ENCODE results near the gene AGBL3.

DNA sequence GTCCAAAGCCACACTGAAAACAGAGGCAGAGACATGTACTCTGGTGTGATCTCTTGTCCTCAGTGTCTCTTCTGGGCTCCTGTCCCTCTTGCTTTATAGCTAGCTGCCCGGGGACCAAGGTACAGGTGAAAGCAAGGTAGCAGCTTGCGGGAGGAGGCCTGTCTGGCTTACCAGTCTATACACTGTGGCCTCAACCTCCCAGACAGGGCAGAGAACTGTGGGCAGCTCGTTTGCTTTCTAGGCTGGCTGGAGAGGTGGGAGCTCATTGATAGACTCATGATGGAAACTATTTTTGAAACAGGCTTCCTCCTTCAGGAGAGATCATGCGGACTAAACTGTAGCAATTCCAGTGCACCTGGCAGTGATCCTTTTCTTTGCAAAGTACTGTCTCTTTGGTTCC, 179.6 kb downstream of the AGBL3 start:
- no peak for TF ChIP-seq CTCF (IDR thresholded peaks at IDR 0.05)
- TF ChIP-seq ZNF396 (CRISPR knock-in tag; IDR thresholded peaks at IDR 0.05; ENCODE audit: borderline replicate concordance): no peak
- no peak for TF ChIP-seq ZNF121 (CRISPR knock-in tag; IDR thresholded peaks at IDR 0.05)
- no peak for TF ChIP-seq SP1 (CRISPR knock-in tag; conservative IDR thresholded peaks at IDR 0.05)
- no peak for TF ChIP-seq TEAD4 (CRISPR knock-in tag; IDR thresholded peaks at IDR 0.05)
- TF ChIP-seq ZNF671 (CRISPR knock-in tag; IDR thresholded peaks at IDR 0.05): no peak
- TF ChIP-seq, protein P1, sequence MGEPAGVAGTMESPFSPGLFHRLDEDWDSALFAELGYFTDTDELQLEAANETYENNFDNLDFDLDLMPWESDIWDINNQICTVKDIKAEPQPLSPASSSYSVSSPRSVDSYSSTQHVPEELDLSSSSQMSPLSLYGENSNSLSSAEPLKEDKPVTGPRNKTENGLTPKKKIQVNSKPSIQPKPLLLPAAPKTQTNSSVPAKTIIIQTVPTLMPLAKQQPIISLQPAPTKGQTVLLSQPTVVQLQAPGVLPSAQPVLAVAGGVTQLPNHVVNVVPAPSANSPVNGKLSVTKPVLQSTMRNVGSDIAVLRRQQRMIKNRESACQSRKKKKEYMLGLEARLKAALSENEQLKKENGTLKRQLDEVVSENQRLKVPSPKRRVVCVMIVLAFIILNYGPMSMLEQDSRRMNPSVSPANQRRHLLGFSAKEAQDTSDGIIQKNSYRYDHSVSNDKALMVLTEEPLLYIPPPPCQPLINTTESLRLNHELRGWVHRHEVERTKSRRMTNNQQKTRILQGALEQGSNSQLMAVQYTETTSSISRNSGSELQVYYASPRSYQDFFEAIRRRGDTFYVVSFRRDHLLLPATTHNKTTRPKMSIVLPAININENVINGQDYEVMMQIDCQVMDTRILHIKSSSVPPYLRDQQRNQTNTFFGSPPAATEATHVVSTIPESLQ (CRISPR knock-in tag; IDR thresholded peaks at IDR 0.05): no peak
- TF ChIP-seq ZSCAN18 (CRISPR knock-in tag; IDR thresholded peaks at IDR 0.05): no peak
- TF ChIP-seq, protein P2, sequence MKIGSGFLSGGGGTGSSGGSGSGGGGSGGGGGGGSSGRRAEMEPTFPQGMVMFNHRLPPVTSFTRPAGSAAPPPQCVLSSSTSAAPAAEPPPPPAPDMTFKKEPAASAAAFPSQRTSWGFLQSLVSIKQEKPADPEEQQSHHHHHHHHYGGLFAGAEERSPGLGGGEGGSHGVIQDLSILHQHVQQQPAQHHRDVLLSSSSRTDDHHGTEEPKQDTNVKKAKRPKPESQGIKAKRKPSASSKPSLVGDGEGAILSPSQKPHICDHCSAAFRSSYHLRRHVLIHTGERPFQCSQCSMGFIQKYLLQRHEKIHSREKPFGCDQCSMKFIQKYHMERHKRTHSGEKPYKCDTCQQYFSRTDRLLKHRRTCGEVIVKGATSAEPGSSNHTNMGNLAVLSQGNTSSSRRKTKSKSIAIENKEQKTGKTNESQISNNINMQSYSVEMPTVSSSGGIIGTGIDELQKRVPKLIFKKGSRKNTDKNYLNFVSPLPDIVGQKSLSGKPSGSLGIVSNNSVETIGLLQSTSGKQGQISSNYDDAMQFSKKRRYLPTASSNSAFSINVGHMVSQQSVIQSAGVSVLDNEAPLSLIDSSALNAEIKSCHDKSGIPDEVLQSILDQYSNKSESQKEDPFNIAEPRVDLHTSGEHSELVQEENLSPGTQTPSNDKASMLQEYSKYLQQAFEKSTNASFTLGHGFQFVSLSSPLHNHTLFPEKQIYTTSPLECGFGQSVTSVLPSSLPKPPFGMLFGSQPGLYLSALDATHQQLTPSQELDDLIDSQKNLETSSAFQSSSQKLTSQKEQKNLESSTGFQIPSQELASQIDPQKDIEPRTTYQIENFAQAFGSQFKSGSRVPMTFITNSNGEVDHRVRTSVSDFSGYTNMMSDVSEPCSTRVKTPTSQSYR (CRISPR knock-in tag; IDR thresholded peaks at IDR 0.05): no peak
- TF ChIP-seq, protein P3, sequence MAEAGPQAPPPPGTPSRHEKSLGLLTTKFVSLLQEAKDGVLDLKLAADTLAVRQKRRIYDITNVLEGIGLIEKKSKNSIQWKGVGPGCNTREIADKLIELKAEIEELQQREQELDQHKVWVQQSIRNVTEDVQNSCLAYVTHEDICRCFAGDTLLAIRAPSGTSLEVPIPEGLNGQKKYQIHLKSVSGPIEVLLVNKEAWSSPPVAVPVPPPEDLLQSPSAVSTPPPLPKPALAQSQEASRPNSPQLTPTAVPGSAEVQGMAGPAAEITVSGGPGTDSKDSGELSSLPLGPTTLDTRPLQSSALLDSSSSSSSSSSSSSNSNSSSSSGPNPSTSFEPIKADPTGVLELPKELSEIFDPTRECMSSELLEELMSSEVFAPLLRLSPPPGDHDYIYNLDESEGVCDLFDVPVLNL (CRISPR knock-in tag; IDR thresholded peaks at IDR 0.05; ENCODE audit: borderline replicate concordance, low read depth): no peak
- no peak for TF ChIP-seq ZBTB43 (CRISPR knock-in tag; IDR thresholded peaks at IDR 0.05)

All from WTC11 (cell line).